ENCODE results near the gene HIVEP3. TPM values are rescaled to one million over a fixed set of nuclear protein-coding genes. Genes with fewer than 3 reads are reported as not detected.

HIVEP3 gene
- polyA plus RNA-seq, 1 of the 3 experiments (the other 2 are of a cell fraction) = 6.4 TPM

DNA sequence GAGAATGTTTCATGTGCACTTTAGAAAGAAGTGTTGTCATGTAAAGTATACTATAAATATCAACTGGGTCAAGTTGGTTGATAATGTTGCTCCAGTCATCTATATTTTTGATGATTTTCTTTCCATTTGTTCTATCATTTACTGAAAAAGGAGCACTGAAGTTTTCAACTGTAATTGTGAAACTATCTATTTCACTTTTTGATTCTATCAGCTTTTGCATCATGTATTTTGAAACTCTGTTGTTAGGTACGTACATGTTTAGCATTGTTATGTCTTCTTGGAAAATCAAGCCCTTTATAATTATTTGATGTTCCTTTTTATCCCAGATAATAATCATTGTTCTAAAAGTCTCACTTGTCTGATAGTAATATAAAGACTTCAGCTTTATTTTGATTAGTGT is 14.4 kb upstream of the HIVEP3 start:
- ChIA-PET POLR2A (no interaction called here), CTCF (interaction anchor here (0.8 kb wide), 1 partner anchor 13 kb away, joined by 3 read pairs; no protein-coding TSS in a partner anchor)
- H3K36me3 ChIP-seq (replicated peaks in 1 of 2; ENCODE audit: control insufficient read depth in 1 of 2, insufficient read depth in 2 of 2, low read length in 1 of 2) = peaks cover 0 to 3% of the 10 kb centered on the region in 2 experiments
- no peaks in the 10 kb centered on the region for H4K20me1 ChIP-seq (ENCODE audit: insufficient read depth)
- H3K79me2 ChIP-seq (ENCODE audit: insufficient read depth) = no peaks in the 10 kb centered on the region
- no peaks in the 10 kb centered on the region for H3K27me3 ChIP-seq (ENCODE audit: insufficient read depth)
- H3K27ac ChIP-seq (ENCODE audit: low read depth in 2 of 2, low read length in 1 of 2) = no peak overlapping the region
- H3K4me3 ChIP-seq (ENCODE audit: low read depth in 2 of 2, low read length in 1 of 2) = no peak overlapping the region
- no peaks in the 10 kb centered on the region for H3K9me3 ChIP-seq
- 95% methylated on average over 1 of the region's 1 CpG for WGBS (ENCODE audit: low lambda C conversion rate)
- no peak overlapping the region for H2AFZ ChIP-seq (ENCODE audit: low read depth)
- H3K4me1 ChIP-seq (ENCODE audit: control insufficient read depth in 1 of 2, insufficient read depth in 2 of 2, low read depth in 1 of 2, low read length in 1 of 2) = peaks cover 0 to 12% of the 10 kb centered on the region in 2 experiments; a peak in 1 of 4 replicates
- H3F3A ChIP-seq (replicated peaks; ENCODE audit: insufficient read depth) = no peaks in the 10 kb centered on the region
- no peak for DNase-seq
- TF ChIP-seq FOXJ3 (CRISPR knock-in tag; IDR thresholded peaks at IDR 0.05) = no peak
- TF ChIP-seq, protein P1, sequence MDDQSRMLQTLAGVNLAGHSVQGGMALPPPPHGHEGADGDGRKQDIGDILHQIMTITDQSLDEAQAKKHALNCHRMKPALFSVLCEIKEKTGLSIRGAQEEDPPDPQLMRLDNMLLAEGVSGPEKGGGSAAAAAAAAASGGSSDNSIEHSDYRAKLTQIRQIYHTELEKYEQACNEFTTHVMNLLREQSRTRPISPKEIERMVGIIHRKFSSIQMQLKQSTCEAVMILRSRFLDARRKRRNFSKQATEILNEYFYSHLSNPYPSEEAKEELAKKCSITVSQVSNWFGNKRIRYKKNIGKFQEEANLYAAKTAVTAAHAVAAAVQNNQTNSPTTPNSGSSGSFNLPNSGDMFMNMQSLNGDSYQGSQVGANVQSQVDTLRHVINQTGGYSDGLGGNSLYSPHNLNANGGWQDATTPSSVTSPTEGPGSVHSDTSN (IDR thresholded peaks at IDR 0.05) = no peak
- TF ChIP-seq TCF12 (IDR thresholded peaks at IDR 0.05) = no peak
- TF ChIP-seq, protein P2, sequence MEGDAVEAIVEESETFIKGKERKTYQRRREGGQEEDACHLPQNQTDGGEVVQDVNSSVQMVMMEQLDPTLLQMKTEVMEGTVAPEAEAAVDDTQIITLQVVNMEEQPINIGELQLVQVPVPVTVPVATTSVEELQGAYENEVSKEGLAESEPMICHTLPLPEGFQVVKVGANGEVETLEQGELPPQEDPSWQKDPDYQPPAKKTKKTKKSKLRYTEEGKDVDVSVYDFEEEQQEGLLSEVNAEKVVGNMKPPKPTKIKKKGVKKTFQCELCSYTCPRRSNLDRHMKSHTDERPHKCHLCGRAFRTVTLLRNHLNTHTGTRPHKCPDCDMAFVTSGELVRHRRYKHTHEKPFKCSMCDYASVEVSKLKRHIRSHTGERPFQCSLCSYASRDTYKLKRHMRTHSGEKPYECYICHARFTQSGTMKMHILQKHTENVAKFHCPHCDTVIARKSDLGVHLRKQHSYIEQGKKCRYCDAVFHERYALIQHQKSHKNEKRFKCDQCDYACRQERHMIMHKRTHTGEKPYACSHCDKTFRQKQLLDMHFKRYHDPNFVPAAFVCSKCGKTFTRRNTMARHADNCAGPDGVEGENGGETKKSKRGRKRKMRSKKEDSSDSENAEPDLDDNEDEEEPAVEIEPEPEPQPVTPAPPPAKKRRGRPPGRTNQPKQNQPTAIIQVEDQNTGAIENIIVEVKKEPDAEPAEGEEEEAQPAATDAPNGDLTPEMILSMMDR (IDR thresholded peaks at IDR 0.05) = no peak
- no peak for TF ChIP-seq RAD21 (IDR thresholded peaks at IDR 0.05; ENCODE audit: low read length)
- no peak for TF ChIP-seq MXI1 (IDR thresholded peaks at IDR 0.05; ENCODE audit: low read depth, low read length)
- TF ChIP-seq GABPA (IDR thresholded peaks at IDR 0.05; ENCODE audit: low read depth) = no peak
- TF ChIP-seq FOXM1 (IDR thresholded peaks at IDR 0.05; ENCODE audit: low read depth) = no peak
- no peak for TF ChIP-seq SIN3A (IDR thresholded peaks at IDR 0.05; ENCODE audit: borderline replicate concordance, low read depth, low read length)
- TF ChIP-seq, protein P3, sequence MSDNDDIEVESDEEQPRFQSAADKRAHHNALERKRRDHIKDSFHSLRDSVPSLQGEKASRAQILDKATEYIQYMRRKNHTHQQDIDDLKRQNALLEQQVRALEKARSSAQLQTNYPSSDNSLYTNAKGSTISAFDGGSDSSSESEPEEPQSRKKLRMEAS (IDR thresholded peaks at IDR 0.05; ENCODE audit: low read depth) = no peak
- no peak for TF ChIP-seq EZH2phosphoT487 (IDR thresholded peaks at IDR 0.05; ENCODE audit: borderline replicate concordance, low read depth)
- TF ChIP-seq CHD2 (IDR thresholded peaks at IDR 0.05; ENCODE audit: low read length, partially characterized antibody) = no peak
- no peak overlapping the region for H3K9ac ChIP-seq
- H3K4me2 ChIP-seq = no peak overlapping the region
- no peaks in the 10 kb centered on the region; the same call in 1 of the 2 replicates for H3K9me2 ChIP-seq

DNA sequence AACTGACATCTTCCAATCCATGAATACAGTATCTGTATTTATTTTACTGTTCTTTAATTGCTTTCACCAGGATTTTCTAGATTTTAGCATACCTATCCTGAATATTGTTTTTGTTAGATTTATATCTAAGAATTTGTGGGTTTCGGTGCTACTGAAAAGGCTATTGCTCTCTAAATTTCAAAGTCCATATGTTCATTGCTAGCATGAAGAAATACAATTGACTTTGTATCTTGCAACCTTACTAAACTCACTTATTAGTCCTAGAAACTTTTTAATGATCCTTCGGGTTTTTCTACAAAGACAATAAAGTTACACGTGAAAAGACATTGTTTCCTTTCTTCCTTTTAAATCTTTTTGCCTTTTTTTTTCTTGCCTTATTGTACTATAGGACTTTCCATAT is 12.9 kb upstream of the HIVEP3 start:
- Histone ChIP-seq H4K20me1 (ENCODE audit: insufficient read depth) (no peaks in the 10 kb centered on the region), H3K36me3 (replicated peaks in 1 of 2; ENCODE audit: control insufficient read depth in 1 of 2, insufficient read depth in 2 of 2, low read length in 1 of 2) (peaks cover 0 to 3% of the 10 kb centered on the region in 2 experiments), H3K9me3 (no peaks in the 10 kb centered on the region), H3K9ac (no peak overlapping the region), H3K4me1 (ENCODE audit: control insufficient read depth in 1 of 2, insufficient read depth in 2 of 2, low read depth in 1 of 2, low read length in 1 of 2) (peaks cover 0 to 12% of the 10 kb centered on the region in 2 experiments; a peak in 1 of 4 replicates), H3K9me2 (no peaks in the 10 kb centered on the region; the same call in 1 of the 2 replicates), H3K27me3 (ENCODE audit: insufficient read depth) (no peaks in the 10 kb centered on the region), H2AFZ (ENCODE audit: low read depth) (no peak overlapping the region), H3K4me3 (ENCODE audit: low read depth in 2 of 2, low read length in 1 of 2) (no peak overlapping the region), H3F3A (replicated peaks; ENCODE audit: insufficient read depth) (no peaks in the 10 kb centered on the region), H3K79me2 (ENCODE audit: insufficient read depth) (no peaks in the 10 kb centered on the region), H3K4me2 (no peak overlapping the region), H3K27ac (ENCODE audit: low read depth in 2 of 2, low read length in 1 of 2) (no peak overlapping the region)
- ChIA-PET CTCF (no interaction called here), POLR2A (no interaction called here)
- 38% methylated on average over 3 of the region's 3 CpGs for WGBS (ENCODE audit: low lambda C conversion rate)
- DNase-seq = no peak
- no peak for TF ChIP-seq FOSL2 (IDR thresholded peaks at IDR 0.05; ENCODE audit: borderline replicate concordance, low read depth)
- TF ChIP-seq MEF2A (IDR thresholded peaks at IDR 0.05; ENCODE audit: borderline replicate concordance, low read depth) = no peak
- TF ChIP-seq MXI1 (IDR thresholded peaks at IDR 0.05; ENCODE audit: low read depth, low read length) = no peak
- TF ChIP-seq, protein P4, sequence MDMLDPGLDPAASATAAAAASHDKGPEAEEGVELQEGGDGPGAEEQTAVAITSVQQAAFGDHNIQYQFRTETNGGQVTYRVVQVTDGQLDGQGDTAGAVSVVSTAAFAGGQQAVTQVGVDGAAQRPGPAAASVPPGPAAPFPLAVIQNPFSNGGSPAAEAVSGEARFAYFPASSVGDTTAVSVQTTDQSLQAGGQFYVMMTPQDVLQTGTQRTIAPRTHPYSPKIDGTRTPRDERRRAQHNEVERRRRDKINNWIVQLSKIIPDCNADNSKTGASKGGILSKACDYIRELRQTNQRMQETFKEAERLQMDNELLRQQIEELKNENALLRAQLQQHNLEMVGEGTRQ (IDR thresholded peaks at IDR 0.05; ENCODE audit: borderline replicate concordance, low read depth, low read length) = no peak
- TF ChIP-seq ELF1 (IDR thresholded peaks at IDR 0.05) = no peak
- TF ChIP-seq, protein P5, sequence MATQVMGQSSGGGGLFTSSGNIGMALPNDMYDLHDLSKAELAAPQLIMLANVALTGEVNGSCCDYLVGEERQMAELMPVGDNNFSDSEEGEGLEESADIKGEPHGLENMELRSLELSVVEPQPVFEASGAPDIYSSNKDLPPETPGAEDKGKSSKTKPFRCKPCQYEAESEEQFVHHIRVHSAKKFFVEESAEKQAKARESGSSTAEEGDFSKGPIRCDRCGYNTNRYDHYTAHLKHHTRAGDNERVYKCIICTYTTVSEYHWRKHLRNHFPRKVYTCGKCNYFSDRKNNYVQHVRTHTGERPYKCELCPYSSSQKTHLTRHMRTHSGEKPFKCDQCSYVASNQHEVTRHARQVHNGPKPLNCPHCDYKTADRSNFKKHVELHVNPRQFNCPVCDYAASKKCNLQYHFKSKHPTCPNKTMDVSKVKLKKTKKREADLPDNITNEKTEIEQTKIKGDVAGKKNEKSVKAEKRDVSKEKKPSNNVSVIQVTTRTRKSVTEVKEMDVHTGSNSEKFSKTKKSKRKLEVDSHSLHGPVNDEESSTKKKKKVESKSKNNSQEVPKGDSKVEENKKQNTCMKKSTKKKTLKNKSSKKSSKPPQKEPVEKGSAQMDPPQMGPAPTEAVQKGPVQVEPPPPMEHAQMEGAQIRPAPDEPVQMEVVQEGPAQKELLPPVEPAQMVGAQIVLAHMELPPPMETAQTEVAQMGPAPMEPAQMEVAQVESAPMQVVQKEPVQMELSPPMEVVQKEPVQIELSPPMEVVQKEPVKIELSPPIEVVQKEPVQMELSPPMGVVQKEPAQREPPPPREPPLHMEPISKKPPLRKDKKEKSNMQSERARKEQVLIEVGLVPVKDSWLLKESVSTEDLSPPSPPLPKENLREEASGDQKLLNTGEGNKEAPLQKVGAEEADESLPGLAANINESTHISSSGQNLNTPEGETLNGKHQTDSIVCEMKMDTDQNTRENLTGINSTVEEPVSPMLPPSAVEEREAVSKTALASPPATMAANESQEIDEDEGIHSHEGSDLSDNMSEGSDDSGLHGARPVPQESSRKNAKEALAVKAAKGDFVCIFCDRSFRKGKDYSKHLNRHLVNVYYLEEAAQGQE (IDR thresholded peaks at IDR 0.05; ENCODE audit: low read depth, low read length) = no peak
- TF ChIP-seq, protein P6, sequence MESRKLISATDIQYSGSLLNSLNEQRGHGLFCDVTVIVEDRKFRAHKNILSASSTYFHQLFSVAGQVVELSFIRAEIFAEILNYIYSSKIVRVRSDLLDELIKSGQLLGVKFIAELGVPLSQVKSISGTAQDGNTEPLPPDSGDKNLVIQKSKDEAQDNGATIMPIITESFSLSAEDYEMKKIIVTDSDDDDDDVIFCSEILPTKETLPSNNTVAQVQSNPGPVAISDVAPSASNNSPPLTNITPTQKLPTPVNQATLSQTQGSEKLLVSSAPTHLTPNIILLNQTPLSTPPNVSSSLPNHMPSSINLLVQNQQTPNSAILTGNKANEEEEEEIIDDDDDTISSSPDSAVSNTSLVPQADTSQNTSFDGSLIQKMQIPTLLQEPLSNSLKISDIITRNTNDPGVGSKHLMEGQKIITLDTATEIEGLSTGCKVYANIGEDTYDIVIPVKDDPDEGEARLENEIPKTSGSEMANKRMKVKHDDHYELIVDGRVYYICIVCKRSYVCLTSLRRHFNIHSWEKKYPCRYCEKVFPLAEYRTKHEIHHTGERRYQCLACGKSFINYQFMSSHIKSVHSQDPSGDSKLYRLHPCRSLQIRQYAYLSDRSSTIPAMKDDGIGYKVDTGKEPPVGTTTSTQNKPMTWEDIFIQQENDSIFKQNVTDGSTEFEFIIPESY (IDR thresholded peaks at IDR 0.05; ENCODE audit: borderline replicate concordance, low read depth) = no peak
- TF ChIP-seq TAF1 (IDR thresholded peaks at IDR 0.05; ENCODE audit: borderline replicate concordance, low read depth, low read length) = no peak
